Hepatocyte (in vitro differentiated cells): ENCODE results near the gene MTERF4.

Experiments used
- EZH2 ChIP-seq: fragments of 200-600 bp; sonication (generic); IDR thresholded peaks from 2 replicates; pipeline ENCODE4 v1.6.1; 2016; ENCODE audit warnings: antibody characterized with exemption, mild to moderate bottlenecking, borderline replicate concordance
- EZH2phosphoT487 ChIP-seq: fragments of 200-600 bp; sonication (generic); IDR thresholded peaks from one replicate; pipeline ENCODE4 v1.6.1; 2018; ENCODE audit warnings: antibody characterized with exemption, mild to moderate bottlenecking, low read depth, moderate library complexity; ENCODE audit not compliant: unreplicated experiment, severe bottlenecking
- TF ChIP-seq, protein P1 (sequence below): fragments of 200-600 bp; sonication (generic); IDR thresholded peaks from 2 replicates; pipeline ENCODE4 v1.5.1; 2016; ENCODE audit warnings: antibody characterized with exemption, mild to moderate bottlenecking; ENCODE audit not compliant: poor library complexity

DNA sequence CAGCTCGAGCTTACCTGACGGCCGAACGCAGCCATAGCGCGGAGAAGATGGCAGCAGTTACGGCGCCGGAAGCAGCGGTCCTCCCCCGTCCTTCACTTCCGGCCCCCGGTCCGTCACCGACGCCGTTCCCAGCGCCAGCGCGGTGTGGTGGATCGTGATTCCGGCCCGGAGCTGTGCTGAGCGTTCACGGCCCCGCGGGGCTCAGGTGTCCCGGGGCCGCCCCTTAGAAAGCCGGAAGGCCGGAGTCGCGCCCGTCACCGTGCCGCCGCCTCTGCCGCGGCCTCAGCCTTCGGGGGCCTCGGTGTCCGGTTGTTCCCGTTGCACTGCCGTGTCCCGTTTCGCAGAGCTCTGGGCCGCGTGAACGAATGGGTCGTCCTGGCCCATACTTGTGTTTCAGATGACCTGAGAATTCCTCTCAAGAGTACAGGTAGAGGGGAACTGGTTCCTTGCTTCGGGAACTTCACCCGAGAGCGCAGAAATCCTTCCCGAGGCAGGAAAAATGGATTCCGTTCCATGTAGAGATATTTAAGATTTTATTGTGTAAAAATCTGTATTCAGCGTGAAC lies at the start of gene MTERF4:
- TF ChIP-seq, protein P1, sequence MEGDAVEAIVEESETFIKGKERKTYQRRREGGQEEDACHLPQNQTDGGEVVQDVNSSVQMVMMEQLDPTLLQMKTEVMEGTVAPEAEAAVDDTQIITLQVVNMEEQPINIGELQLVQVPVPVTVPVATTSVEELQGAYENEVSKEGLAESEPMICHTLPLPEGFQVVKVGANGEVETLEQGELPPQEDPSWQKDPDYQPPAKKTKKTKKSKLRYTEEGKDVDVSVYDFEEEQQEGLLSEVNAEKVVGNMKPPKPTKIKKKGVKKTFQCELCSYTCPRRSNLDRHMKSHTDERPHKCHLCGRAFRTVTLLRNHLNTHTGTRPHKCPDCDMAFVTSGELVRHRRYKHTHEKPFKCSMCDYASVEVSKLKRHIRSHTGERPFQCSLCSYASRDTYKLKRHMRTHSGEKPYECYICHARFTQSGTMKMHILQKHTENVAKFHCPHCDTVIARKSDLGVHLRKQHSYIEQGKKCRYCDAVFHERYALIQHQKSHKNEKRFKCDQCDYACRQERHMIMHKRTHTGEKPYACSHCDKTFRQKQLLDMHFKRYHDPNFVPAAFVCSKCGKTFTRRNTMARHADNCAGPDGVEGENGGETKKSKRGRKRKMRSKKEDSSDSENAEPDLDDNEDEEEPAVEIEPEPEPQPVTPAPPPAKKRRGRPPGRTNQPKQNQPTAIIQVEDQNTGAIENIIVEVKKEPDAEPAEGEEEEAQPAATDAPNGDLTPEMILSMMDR = no peak
- TF ChIP-seq EZH2 = no peak
- no peak for TF ChIP-seq EZH2phosphoT487
